Stimulated activated CD4-positive, alpha-beta T cell treated with anti-CD3 and anti-CD28 coated beads, Interleukin-15, amount 100 ng/mL, for 1 hour (primary cell): ENCODE measurements around the gene PTPRD.

ENCODE experiments used
- DNase-seq, 2 donors: peaks; one replicate each; pipeline ENCODE4 v3.0.0-alpha.2; 2020; ENCODE audit warnings: low read depth in 1 of 2, low spot score in 1 of 2

PTPRD gene

GRCh38 chr9:10612641-10613398 is at the start of gene PTPRD:
TSS of gene PTPRD (minus strand) at chr9:10613002.
- no peak for DNase-seq

GRCh38 chr9:10661994-10662393 is 49.2 kb upstream of the PTPRD start:
- DNase-seq, result no peak

- DNase-seq, result no peak
These were observed 48.6 kb upstream of the PTPRD start for GRCh38 chr9:10661376-10661775.

GRCh38 chr9:10651012-10651411 is 38.2 kb upstream of the PTPRD start:
- no peak for DNase-seq

- no peak for DNase-seq
These were observed 36.3 kb upstream of the PTPRD start for GRCh38 chr9:10649076-10649475.

- no peak for DNase-seq
These were observed 21.0 kb upstream of the PTPRD start for GRCh38 chr9:10633785-10634184.

- no peak for DNase-seq
These were observed 1.5 kb upstream of the PTPRD start for GRCh38 chr9:10614196-10614800.

GRCh38 chr9:10613419-10613818 is 617 bp upstream of the PTPRD start:
- DNase-seq, result no peak

- DNase-seq, result no peak
These were observed 7.4 kb downstream of the PTPRD start for GRCh38 chr9:10605388-10605787.

GRCh38 chr9:10604927-10605326 is 7.9 kb downstream of the PTPRD start:
- DNase-seq, result no peak

GRCh38 chr9:10597801-10598200 is 15.0 kb downstream of the PTPRD start:
- no peak for DNase-seq

- DNase-seq, result no peak
These were observed 18.3 kb downstream of the PTPRD start for GRCh38 chr9:10594482-10594881.

GRCh38 chr9:10586407-10586806 is 26.4 kb downstream of the PTPRD start:
- no peak for DNase-seq

GRCh38 chr9:10571699-10572098 is 41.1 kb downstream of the PTPRD start:
- no peak for DNase-seq

- DNase-seq, result no peak
These were observed 46.0 kb downstream of the PTPRD start for GRCh38 chr9:10566848-10567247.

GRCh38 chr9:10562581-10563343 is 50.0 kb downstream of the PTPRD start:
- no peak for DNase-seq

- DNase-seq, result no peak
These were observed 64.5 kb downstream of the PTPRD start for GRCh38 chr9:10548348-10548747.

- DNase-seq, result no peak
These were observed 74.7 kb downstream of the PTPRD start for GRCh38 chr9:10538073-10538472.

GRCh38 chr9:10534850-10535249 is 78.0 kb downstream of the PTPRD start:
- no peak for DNase-seq

GRCh38 chr9:10525972-10526371 is 86.8 kb downstream of the PTPRD start:
- no peak for DNase-seq

- DNase-seq, result no peak
These were observed 89.6 kb downstream of the PTPRD start for GRCh38 chr9:10523164-10523563.

- no peak for DNase-seq
These were observed 100.7 kb downstream of the PTPRD start for GRCh38 chr9:10512144-10512543.
